Omental fat pad (tissue), 4 donors: ENCODE results near the gene ABCB9. TPM values are rescaled to one million over a fixed set of nuclear protein-coding genes. Genes with fewer than 3 reads are reported as not detected.

Experiments used
- ATAC-seq: fragments of 150-250 bp; one replicate; pipeline ENCODE4 v1.9.1; 2016; ENCODE audit warnings: mild to moderate bottlenecking, moderate library complexity; ENCODE audit not compliant: low FRiP score
- DNase-seq: peaks from one replicate; pipeline ENCODE4 v3.0.0-alpha.2; 2019; ENCODE audit warnings: low spot score
- CTCF ChIP-seq, 3 donors: fragments of 450-650 bp; IDR thresholded peaks; one replicate each; pipeline ENCODE4 v1.5.1; 2016 to 2017; ENCODE audit warnings: antibody characterized with exemption in 3 of 3, mild to moderate bottlenecking in 3 of 3, moderate library complexity in 2 of 3
- total RNA-seq, 4 donors: library from RNA; depleted of rRNA; stranded (reverse); fragments of >200 nt; gene quantifications; one replicate each; pipeline ENCODE4 v1.1.0, GENCODE V29; 2016

ABCB9 gene
- total RNA-seq, 4 donors from 2014 or later: 1.3 to 4.7 (median 2.7) TPM

- DNase-seq: no peak
- no peak for ATAC-seq
- TF ChIP-seq CTCF (IDR thresholded peaks at IDR 0.05): no peak
Observed at GRCh38 chr12:122998316-122998715, 32.1 kb upstream of the ABCB9 start.

- DNase-seq (no peak), ATAC-seq (no peak)
- no peak for TF ChIP-seq CTCF (IDR thresholded peaks at IDR 0.05)
Observed at GRCh38 chr12:122997343-122998250, 31.3 kb upstream of the ABCB9 start.

GRCh38 chr12:122996621-122997342 is 30.5 kb upstream of the ABCB9 start:
- no peak for TF ChIP-seq CTCF (IDR thresholded peaks at IDR 0.05)
- DNase-seq (no peak), ATAC-seq (no peak)

- DNase-seq (no peak), ATAC-seq (no peak)
- TF ChIP-seq CTCF (IDR thresholded peaks at IDR 0.05): no peak
Observed at GRCh38 chr12:122996188-122996601, 29.9 kb upstream of the ABCB9 start.

GRCh38 chr12:122995503-122996187 is 29.4 kb upstream of the ABCB9 start:
- ATAC-seq: peak; percentile 20
- no peak for TF ChIP-seq CTCF (IDR thresholded peaks at IDR 0.05)
- DNase-seq: no peak

GRCh38 chr12:122994781-122995502 is 28.7 kb upstream of the ABCB9 start:
- ATAC-seq (no peak), DNase-seq (no peak)
- no peak for TF ChIP-seq CTCF (IDR thresholded peaks at IDR 0.05)
